ENCODE measurements around the gene NEBL.

Gene NEBL

DNA sequence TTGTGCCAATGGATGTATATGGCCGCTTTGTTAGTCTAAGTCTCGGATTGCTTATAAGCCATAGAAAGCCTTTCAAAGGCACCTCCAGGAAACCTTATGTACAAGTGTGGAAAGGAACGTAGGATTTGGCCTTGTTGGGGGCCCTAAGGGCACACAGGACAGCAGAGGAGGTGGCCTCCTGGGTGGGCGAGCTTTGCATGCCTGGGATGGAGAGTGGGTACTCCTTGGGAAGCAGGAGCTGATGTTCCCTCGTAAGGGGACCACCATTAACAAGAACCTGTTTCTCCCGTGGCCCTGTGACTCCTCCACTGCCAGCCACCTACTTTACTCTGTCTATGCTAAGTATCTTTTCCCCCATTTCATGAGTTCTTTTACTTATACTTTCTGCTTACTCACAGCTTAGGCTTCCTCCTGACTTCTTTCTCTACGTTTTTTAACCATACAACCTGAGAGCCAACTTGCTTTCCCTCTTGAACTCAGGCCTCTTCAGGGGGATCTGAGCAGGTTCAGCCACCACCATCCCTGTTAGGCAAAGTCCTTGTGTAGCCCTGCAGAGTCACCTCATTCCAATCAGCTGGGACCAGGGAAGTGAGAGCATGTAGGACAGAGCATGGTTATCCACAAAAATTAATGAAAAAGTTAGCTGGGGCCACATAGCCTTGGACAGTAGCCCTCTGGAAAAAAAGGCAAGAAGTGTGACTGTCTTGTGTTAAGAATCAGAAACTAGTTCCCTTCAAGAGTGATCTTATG, 118.9 kb downstream of the NEBL start:
- no peak for DNase-seq (ENCODE audit: low read depth)

GRCh38 chr10:20776384-20777118, 120.6 kb downstream of the NEBL start:
- DNase-seq (ENCODE audit: low read depth) = no peak

DNA sequence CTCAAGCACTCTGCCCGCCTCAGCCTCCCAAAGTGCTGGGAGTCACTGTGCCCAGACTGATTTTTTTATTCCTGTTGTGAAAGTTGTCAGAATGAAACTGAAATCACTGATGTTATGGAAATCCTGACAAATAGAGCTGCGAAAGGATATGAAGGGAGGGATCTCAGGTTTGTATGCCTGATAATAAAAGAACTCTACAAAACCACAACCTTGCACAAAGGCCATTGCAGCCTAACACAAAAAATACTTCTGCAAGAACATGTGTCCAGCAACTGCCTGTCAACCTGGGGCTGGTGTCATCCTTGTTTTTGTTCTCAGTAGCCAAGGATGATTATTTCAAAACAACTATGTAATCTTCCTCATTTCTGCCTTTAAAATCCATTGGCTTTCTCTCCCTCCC, 126.1 kb downstream of the NEBL start:
- DNase-seq (ENCODE audit: low read depth) = no peak

- DNase-seq (ENCODE audit: low read depth) = no peak
Measured at GRCh38 chr10:20769481-20769880, 127.6 kb downstream of the NEBL start.

DNA sequence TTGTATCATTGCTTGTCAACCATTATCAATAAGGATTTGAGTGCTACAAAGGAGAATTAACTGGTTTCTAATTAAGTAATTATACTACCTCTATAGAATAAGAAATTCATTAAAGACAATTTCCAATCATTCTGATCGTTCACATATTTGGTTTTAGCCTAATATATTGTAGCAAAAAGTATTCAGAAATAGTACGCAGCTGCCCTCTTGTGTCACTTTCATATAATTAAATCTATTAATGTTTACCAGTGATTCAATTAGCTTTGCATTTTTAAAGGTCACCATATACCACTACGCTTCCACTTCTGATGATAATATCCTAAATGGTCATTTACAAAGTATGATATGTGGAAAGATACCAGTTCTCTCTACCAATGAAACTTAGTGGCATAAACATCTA, 128.3 kb downstream of the NEBL start:
- DNase-seq (ENCODE audit: low read depth) = peak; percentile 13

GRCh38 chr10:20767028-20767427, 130.1 kb downstream of the NEBL start:
- DNase-seq (ENCODE audit: low read depth) = peak; percentile 46

DNA sequence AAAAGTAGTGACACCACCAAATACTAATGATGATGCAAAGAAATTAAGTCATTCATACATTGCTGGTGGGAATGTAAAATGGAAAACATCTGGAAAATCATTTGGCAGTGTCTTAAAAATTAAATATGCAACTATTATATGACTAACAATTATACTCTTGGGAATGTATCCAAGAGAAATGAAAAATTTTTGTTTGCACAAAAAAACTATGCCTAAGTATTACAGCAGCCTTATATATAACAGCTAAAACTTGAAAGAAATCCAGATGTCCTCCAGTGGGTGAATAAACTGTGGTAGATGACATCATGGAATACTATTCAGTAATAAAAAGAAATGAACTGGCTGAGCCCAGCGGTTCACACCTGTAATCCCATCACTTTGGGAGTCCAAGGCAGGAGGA, 132.0 kb downstream of the NEBL start:
- DNase-seq (ENCODE audit: low read depth) = peak; percentile 14

GRCh38 chr10:20760460-20760859, 136.7 kb downstream of the NEBL start:
- DNase-seq (ENCODE audit: low read depth) = peak; percentile 15

- no peak for DNase-seq (ENCODE audit: low read depth)
Measured at GRCh38 chr10:20748551-20748950, 148.6 kb downstream of the NEBL start.

- DNase-seq (ENCODE audit: low read depth) = no peak
Measured at GRCh38 chr10:20747782-20748181, 149.3 kb downstream of the NEBL start.

GRCh38 chr10:20746856-20747255, 150.3 kb downstream of the NEBL start:
- DNase-seq (ENCODE audit: low read depth) = no peak

- no peak for DNase-seq (ENCODE audit: low read depth)
Measured at GRCh38 chr10:20745556-20746375, 151.3 kb downstream of the NEBL start.

DNA sequence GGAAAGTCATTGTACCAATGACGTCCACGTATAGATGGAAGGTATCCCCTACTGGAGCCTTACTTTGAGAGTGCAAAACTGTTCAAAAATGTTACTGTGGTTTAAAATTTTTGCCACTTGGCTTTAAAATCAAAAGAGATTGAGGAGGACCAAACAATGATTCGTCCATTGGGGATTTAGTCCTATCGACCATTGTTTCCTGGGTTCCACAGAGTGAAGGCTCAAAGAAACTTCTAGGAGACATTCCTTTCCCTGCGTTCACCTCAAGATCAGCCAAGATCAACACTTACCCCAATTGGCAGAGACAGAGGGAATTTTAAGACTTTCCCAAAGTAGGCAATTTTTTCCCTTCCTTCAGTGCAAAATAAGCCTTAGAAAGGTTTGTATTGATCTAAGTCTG, 152.3 kb downstream of the NEBL start:
- DNase-seq (ENCODE audit: low read depth) = no peak

DNA sequence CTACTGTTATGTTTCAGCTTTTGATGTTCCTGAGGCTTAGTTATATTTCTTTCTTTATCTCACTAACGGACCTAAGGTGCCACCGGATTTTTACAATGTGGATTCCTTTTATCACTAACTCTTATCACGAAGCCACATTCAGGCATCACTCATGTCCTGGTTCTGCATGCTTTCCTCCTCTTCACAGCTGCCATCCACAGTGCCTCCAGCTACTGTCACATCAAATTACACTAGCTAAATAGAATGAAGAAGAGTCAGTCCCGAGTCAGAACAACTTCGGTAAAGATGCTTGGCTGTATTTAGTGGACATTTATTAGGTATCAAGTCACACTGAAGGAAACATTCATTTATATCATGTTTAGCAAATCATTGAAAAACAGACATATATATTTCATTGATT, 153.2 kb downstream of the NEBL start:
- no peak for DNase-seq (ENCODE audit: low read depth)

GRCh38 chr10:20742737-20743541, 154.2 kb downstream of the NEBL start:
- DNase-seq (ENCODE audit: low read depth) = no peak

DNA sequence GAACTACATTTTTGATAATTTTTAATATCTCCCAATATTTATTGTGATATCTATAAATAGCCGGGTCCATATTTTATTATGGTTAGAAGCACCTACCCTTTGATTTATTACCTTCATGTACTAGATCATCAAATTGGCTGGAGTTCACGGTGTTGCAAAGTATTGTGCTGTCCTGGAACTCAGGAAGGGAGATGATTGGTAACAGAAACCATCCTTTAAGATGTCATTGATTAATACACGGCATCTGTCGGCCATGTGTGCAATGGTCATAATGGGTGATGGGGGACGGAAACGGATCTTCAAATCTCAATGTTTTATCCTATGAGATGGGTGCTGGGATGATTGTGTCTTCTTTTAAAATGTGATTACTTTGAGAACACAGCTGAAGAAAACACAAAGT, 157.0 kb downstream of the NEBL start:
- no peak for DNase-seq (ENCODE audit: low read depth)

- DNase-seq (ENCODE audit: low read depth) = no peak
Measured at GRCh38 chr10:20737107-20737506, 160.0 kb downstream of the NEBL start.

Data from fibroblast of gingiva (primary cell).